Stomach smooth muscle (tissue), 2 donors: Measurements from ENCODE around the gene NRXN3.

Source experiments
- H3K27ac ChIP-seq: one replicate; pipeline ENCODE4 v1.7.0; 2013; ENCODE audit warnings: mild to moderate bottlenecking, low read length, inconsistent platforms
- H3K27me3 ChIP-seq, 2 donors: one replicate each; pipeline ENCODE4 v1.7.0; 2013; ENCODE audit warnings: low read length in 2 of 2; ENCODE audit not compliant: insufficient read depth in 2 of 2, control insufficient read depth in 1 of 2
- H3K36me3 ChIP-seq, 2 donors: one replicate each; pipeline ENCODE4 v1.7.0; 2013; ENCODE audit warnings: low read length in 2 of 2; ENCODE audit not compliant: control insufficient read depth in 2 of 2, insufficient read depth in 2 of 2
- H3K4me1 ChIP-seq: one replicate; pipeline ENCODE4 v1.7.0; 2013; ENCODE audit warnings: low read length; ENCODE audit not compliant: control insufficient read depth, insufficient read depth
- H3K4me3 ChIP-seq, 2 donors: one replicate each; pipeline ENCODE4 v1.7.0; 2013; ENCODE audit warnings: low read length in 2 of 2
- H3K9ac ChIP-seq, 2 donors: one replicate each; pipeline ENCODE4 v1.7.0; 2013; ENCODE audit warnings: low read length in 2 of 2, mild to moderate bottlenecking in 1 of 2
- H3K9me3 ChIP-seq, 2 donors: one replicate each; pipeline ENCODE4 v1.7.0; 2013; ENCODE audit warnings: low read length in 2 of 2; ENCODE audit not compliant: control insufficient read depth in 2 of 2
- donor health status: healthy.
- donor health status: Pancreatic carcinoma.

Gene NRXN3

GRCh38 chr14:79320561-79320960 is 1150.4 kb downstream of the NRXN3 start:
- Histone ChIP-seq H3K27me3 (no peaks in the 10 kb centered on the region), H3K9me3 (no peaks in the 10 kb centered on the region), H3K4me3 (no peak overlapping the region), H3K4me1 (peaks cover 4% of the 10 kb centered on the region), H3K36me3 (no peaks in the 10 kb centered on the region), H3K9ac (no peak overlapping the region), H3K27ac (no peak overlapping the region)

GRCh38 chr14:79321070-79321469 is 1150.9 kb downstream of the NRXN3 start:
- no peak overlapping the region for H3K9ac ChIP-seq
- no peak overlapping the region for H3K4me3 ChIP-seq
- H3K4me1 ChIP-seq = peaks cover 4% of the 10 kb centered on the region
- no peak overlapping the region for H3K27ac ChIP-seq
- H3K27me3 ChIP-seq = no peaks in the 10 kb centered on the region
- no peaks in the 10 kb centered on the region for H3K9me3 ChIP-seq
- H3K36me3 ChIP-seq = no peaks in the 10 kb centered on the region

- no peaks in the 10 kb centered on the region for H3K36me3 ChIP-seq
- H3K27ac ChIP-seq = no peak overlapping the region
- no peak overlapping the region for H3K9ac ChIP-seq
- H3K4me3 ChIP-seq = no peak overlapping the region
- peaks cover 4% of the 10 kb centered on the region for H3K4me1 ChIP-seq
- H3K27me3 ChIP-seq = no peaks in the 10 kb centered on the region
- no peaks in the 10 kb centered on the region for H3K9me3 ChIP-seq
Measured at GRCh38 chr14:79325071-79325470, 1154.9 kb downstream of the NRXN3 start.

DNA sequence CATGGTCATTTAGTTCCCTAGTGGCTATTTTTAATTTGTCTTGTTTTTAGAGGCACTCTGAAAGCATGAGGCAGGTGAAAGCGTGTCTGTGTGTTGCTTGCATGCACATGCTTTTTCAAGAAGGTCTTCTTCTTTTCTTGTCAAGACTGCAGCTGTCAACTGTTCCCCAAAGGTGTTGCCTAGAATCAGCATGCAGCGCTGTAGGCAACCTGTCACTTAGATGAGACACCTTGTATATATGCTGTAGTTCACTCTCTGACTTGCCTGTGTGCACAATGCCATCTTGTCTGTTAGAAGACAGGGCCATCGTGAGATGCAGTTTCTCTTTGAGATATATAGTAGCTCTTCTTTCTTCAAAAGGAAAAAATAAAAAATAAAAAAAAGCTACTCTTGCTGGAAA is 1155.4 kb downstream of the NRXN3 start:
- H3K9me3 ChIP-seq = no peaks in the 10 kb centered on the region
- H3K27ac ChIP-seq = no peak overlapping the region
- no peak overlapping the region for H3K4me3 ChIP-seq
- H3K4me1 ChIP-seq = peaks cover 4% of the 10 kb centered on the region
- no peaks in the 10 kb centered on the region for H3K36me3 ChIP-seq
- H3K27me3 ChIP-seq = no peaks in the 10 kb centered on the region
- no peak overlapping the region for H3K9ac ChIP-seq

- H3K4me1 ChIP-seq = peaks cover 4% of the 10 kb centered on the region
- no peaks in the 10 kb centered on the region for H3K27me3 ChIP-seq
- H3K9me3 ChIP-seq = no peaks in the 10 kb centered on the region
- no peak overlapping the region for H3K4me3 ChIP-seq
- no peaks in the 10 kb centered on the region for H3K36me3 ChIP-seq
- H3K27ac ChIP-seq = no peak overlapping the region
- no peak overlapping the region for H3K9ac ChIP-seq
Measured at GRCh38 chr14:79328863-79329262, 1158.7 kb downstream of the NRXN3 start.

DNA sequence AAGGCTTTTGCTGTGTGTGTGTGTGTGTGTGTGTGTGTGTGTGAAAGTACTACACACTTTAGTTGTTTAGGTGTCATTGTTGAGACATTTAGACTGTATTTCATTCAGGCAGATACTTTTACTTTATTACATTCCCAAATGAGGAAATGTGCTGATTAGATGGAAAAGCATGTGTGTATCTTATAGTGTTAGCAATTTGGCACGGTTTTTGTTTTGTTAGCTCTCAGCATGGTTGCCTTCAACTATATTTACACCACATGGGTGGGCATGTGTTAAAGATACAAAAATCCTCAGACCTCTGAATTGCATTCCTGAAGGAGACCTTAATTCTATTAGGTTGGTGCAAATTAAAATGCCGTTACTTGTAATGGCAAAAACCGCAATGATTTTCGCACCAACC is 1161.7 kb downstream of the NRXN3 start:
- Histone ChIP-seq H3K9ac (no peak overlapping the region), H3K4me1 (no peaks in the 10 kb centered on the region), H3K27me3 (no peaks in the 10 kb centered on the region), H3K36me3 (no peaks in the 10 kb centered on the region), H3K9me3 (no peaks in the 10 kb centered on the region), H3K4me3 (no peak overlapping the region), H3K27ac (no peak overlapping the region)

GRCh38 chr14:79332504-79333197 is 1162.5 kb downstream of the NRXN3 start:
- Histone ChIP-seq H3K9ac (no peak overlapping the region), H3K27ac (no peak overlapping the region), H3K9me3 (no peaks in the 10 kb centered on the region), H3K4me1 (no peaks in the 10 kb centered on the region), H3K36me3 (no peaks in the 10 kb centered on the region), H3K27me3 (no peaks in the 10 kb centered on the region), H3K4me3 (no peak overlapping the region)

GRCh38 chr14:79333198-79333546 is 1163.0 kb downstream of the NRXN3 start:
- Histone ChIP-seq H3K27ac (no peak overlapping the region), H3K4me3 (no peak overlapping the region), H3K4me1 (no peaks in the 10 kb centered on the region), H3K9me3 (no peaks in the 10 kb centered on the region), H3K27me3 (no peaks in the 10 kb centered on the region), H3K9ac (no peak overlapping the region), H3K36me3 (no peaks in the 10 kb centered on the region)

DNA sequence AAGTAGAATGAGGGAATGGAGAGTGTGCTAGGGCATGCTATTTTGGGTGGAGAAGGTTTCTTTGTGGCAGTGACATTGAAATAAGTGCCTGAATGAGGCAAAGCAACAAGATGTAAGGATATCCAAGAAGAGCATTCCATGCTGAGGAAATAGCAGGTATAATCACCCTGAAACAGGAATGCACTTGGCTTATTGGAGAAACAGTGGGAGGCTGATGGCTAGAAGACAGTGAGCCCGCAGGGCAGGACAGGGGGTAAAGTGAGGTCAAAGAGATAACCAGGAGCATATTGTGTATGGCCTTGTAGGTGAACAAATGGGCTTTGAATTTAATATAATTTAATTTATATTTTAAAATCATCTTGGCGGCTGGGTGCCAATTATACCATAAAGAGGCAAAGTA is 1164.1 kb downstream of the NRXN3 start:
- Histone ChIP-seq H3K9me3 (no peaks in the 10 kb centered on the region), H3K4me3 (no peak overlapping the region), H3K27ac (no peak overlapping the region), H3K36me3 (no peaks in the 10 kb centered on the region), H3K4me1 (no peaks in the 10 kb centered on the region), H3K9ac (no peak overlapping the region), H3K27me3 (no peaks in the 10 kb centered on the region)

DNA sequence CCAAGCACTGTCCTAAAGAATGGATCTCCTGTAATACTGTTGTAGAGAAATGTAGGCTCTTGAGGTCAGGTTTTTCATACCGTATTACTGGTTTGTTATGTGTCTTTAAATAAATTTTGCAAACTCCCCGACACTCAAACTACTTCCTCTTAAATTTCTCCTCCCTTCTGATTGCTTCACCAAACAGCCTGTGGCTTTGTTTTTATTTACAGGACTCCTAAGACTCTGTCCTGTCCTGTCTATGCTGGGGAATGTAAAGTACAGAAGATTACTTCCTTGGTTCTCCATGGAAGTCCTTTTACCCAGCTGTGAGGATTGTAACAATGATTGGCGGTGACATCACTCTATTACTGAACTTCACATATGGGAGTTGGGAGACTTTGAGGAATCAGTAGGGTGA is 1167.6 kb downstream of the NRXN3 start:
- H3K9ac ChIP-seq = no peak overlapping the region
- no peaks in the 10 kb centered on the region for H3K36me3 ChIP-seq
- H3K9me3 ChIP-seq = no peaks in the 10 kb centered on the region
- no peak overlapping the region for H3K27ac ChIP-seq
- no peaks in the 10 kb centered on the region for H3K4me1 ChIP-seq
- no peak overlapping the region for H3K4me3 ChIP-seq
- H3K27me3 ChIP-seq = no peaks in the 10 kb centered on the region

- no peaks in the 10 kb centered on the region for H3K27me3 ChIP-seq
- no peak overlapping the region for H3K4me3 ChIP-seq
- no peak overlapping the region for H3K27ac ChIP-seq
- no peaks in the 10 kb centered on the region for H3K36me3 ChIP-seq
- H3K4me1 ChIP-seq = no peaks in the 10 kb centered on the region
- H3K9me3 ChIP-seq = no peaks in the 10 kb centered on the region
- no peak overlapping the region for H3K9ac ChIP-seq
Measured at GRCh38 chr14:79342942-79343341, 1172.8 kb downstream of the NRXN3 start.
